Measurements from ENCODE around the gene NF2. TPM values are rescaled to one million over a fixed set of nuclear protein-coding genes. Genes with fewer than 3 reads are reported as not detected.

The NF2 gene
- total RNA-seq, 2 experiments from 2014 or later: 40.4 to 44.2 TPM

- intact Hi-C loops (cut with micrococcal nuclease): loop anchor here (2.0 kb wide), 1 partner anchor 34 kb away; no protein-coding TSS in a partner anchor
- ChIA-PET CTCF (interaction anchor here (0.6 to 3.5 kb wide), 38 partner anchors 9 to 1550 kb away, joined by 3 to 42 read pairs (median 4); partner anchors contain the start of genes MTMR3, NF2, UQCR10 and ZMAT5), POLR2A (interaction anchor here (1.3 kb wide), 1 partner anchor 21 kb away, joined by 4 read pairs; no protein-coding TSS in a partner anchor)
- DNase-seq: peak; percentile 57
- H3K4me1 Mint-ChIP-seq (ENCODE audit: low read depth): peaks cover 57% of the 10 kb centered on the region
- H3K9me3 Mint-ChIP-seq: no peaks in the 10 kb centered on the region
- no peak overlapping the region for H3K27ac Mint-ChIP-seq
- H3K27me3 Mint-ChIP-seq: no peaks in the 10 kb centered on the region
- no peaks in the 10 kb centered on the region for H3K36me3 Mint-ChIP-seq
- H3K4me3 Mint-ChIP-seq: no peak overlapping the region
Observed at GRCh38 chr22:29625090-29625825, 21.8 kb downstream of the NF2 start.

GRCh38 chr22:29626497-29627195 is 23.2 kb downstream of the NF2 start:
- Mint-ChIP-seq H3K36me3 (no peaks in the 10 kb centered on the region), H3K4me1 (ENCODE audit: low read depth) (peaks cover 53% of the 10 kb centered on the region), H3K9me3 (no peaks in the 10 kb centered on the region), H3K4me3 (no peak overlapping the region), H3K27me3 (no peaks in the 10 kb centered on the region), H3K27ac (no peak overlapping the region)
- ChIA-PET POLR2A (interaction anchor here (0.8 to 1.5 kb wide), 3 partner anchors 10 to 257 kb away, joined by 3 read pairs; no protein-coding TSS in a partner anchor), CTCF (interaction anchor here (0.6 to 3.5 kb wide), 13 partner anchors 8 to 462 kb away, joined by 3 to 42 read pairs (median 7); partner anchors contain the start of gene NF2)
- intact Hi-C loops (cut with micrococcal nuclease): no loop called here
- DNase-seq: no peak

GRCh38 chr22:29627196-29627535 is 23.7 kb downstream of the NF2 start:
- no peaks in the 10 kb centered on the region for H3K36me3 Mint-ChIP-seq
- CTCF ChIA-PET: interaction anchor here (0.9 to 3.5 kb wide), 7 partner anchors 9 to 461 kb away, joined by 3 to 42 read pairs (median 7); partner anchors contain the start of gene NF2
- H3K27ac Mint-ChIP-seq: no peak overlapping the region
- no peaks in the 10 kb centered on the region for H3K27me3 Mint-ChIP-seq
- H3K9me3 Mint-ChIP-seq: no peaks in the 10 kb centered on the region
- POLR2A ChIA-PET: interaction anchor here (0.9 to 1.5 kb wide), 2 partner anchors 18 to 256 kb away, joined by 3 read pairs; no protein-coding TSS in a partner anchor
- DNase-seq: no peak
- H3K4me1 Mint-ChIP-seq (ENCODE audit: low read depth): peaks cover 48% of the 10 kb centered on the region
- no peak overlapping the region for H3K4me3 Mint-ChIP-seq
- intact Hi-C loops (cut with micrococcal nuclease): no loop called here

- Mint-ChIP-seq H3K27ac (no peak overlapping the region), H3K9me3 (no peaks in the 10 kb centered on the region), H3K4me1 (ENCODE audit: low read depth) (peaks cover 48% of the 10 kb centered on the region), H3K27me3 (no peaks in the 10 kb centered on the region), H3K4me3 (no peak overlapping the region), H3K36me3 (no peaks in the 10 kb centered on the region)
- DNase-seq: no peak
- intact Hi-C loops (cut with micrococcal nuclease): no loop called here
- ChIA-PET CTCF (no interaction called here), POLR2A (interaction anchor here (1.2 kb wide), 1 partner anchor 25 kb away, joined by 3 read pairs; no protein-coding TSS in a partner anchor)
Observed at GRCh38 chr22:29628996-29629902, 25.8 kb downstream of the NF2 start.

- intact Hi-C loops (cut with micrococcal nuclease): no loop called here
- no peak for DNase-seq
- Mint-ChIP-seq H3K9me3 (no peaks in the 10 kb centered on the region), H3K4me1 (ENCODE audit: low read depth) (peaks cover 42% of the 10 kb centered on the region), H3K27me3 (no peaks in the 10 kb centered on the region), H3K27ac (no peak overlapping the region), H3K4me3 (no peak overlapping the region), H3K36me3 (no peaks in the 10 kb centered on the region)
- ChIA-PET POLR2A (no interaction called here), CTCF (no interaction called here)
Observed at GRCh38 chr22:29629903-29630516, 26.6 kb downstream of the NF2 start.

- CTCF ChIA-PET: no interaction called here
- Mint-ChIP-seq H3K27me3 (no peaks in the 10 kb centered on the region), H3K36me3 (no peaks in the 10 kb centered on the region), H3K9me3 (no peaks in the 10 kb centered on the region), H3K4me1 (ENCODE audit: low read depth) (peaks cover 32% of the 10 kb centered on the region), H3K4me3 (no peak overlapping the region), H3K27ac (no peak overlapping the region)
- POLR2A ChIA-PET: no interaction called here
- intact Hi-C loops (cut with micrococcal nuclease): no loop called here
- no peak for DNase-seq
Observed at GRCh38 chr22:29630987-29631386, 27.6 kb downstream of the NF2 start.

- no peak for DNase-seq
- Mint-ChIP-seq H3K27me3 (no peaks in the 10 kb centered on the region), H3K9me3 (no peaks in the 10 kb centered on the region), H3K4me1 (ENCODE audit: low read depth) (peaks cover 27% of the 10 kb centered on the region), H3K4me3 (no peak overlapping the region), H3K27ac (no peak overlapping the region), H3K36me3 (no peaks in the 10 kb centered on the region)
- intact Hi-C loops (cut with micrococcal nuclease): no loop called here
- ChIA-PET POLR2A (no interaction called here), CTCF (no interaction called here)
Observed at GRCh38 chr22:29631725-29632124, 28.3 kb downstream of the NF2 start.

- CTCF ChIA-PET: no interaction called here
- H3K4me1 Mint-ChIP-seq (ENCODE audit: low read depth): peaks cover 25% of the 10 kb centered on the region
- H3K27me3 Mint-ChIP-seq: no peaks in the 10 kb centered on the region
- POLR2A ChIA-PET: no interaction called here
- H3K4me3 Mint-ChIP-seq: no peak overlapping the region
- DNase-seq: no peak
- intact Hi-C loops (cut with micrococcal nuclease): no loop called here
- no peaks in the 10 kb centered on the region for H3K9me3 Mint-ChIP-seq
- H3K27ac Mint-ChIP-seq: no peak overlapping the region
- peaks cover 3% of the 10 kb centered on the region for H3K36me3 Mint-ChIP-seq
Observed at GRCh38 chr22:29632672-29633071, 29.2 kb downstream of the NF2 start.

GRCh38 chr22:29633514-29634312 is 30.3 kb downstream of the NF2 start:
- ChIA-PET POLR2A (no interaction called here), CTCF (interaction anchor here (0.7 to 3.7 kb wide), 4 partner anchors 8 to 371 kb away, joined by 3 to 27 read pairs (median 4); no protein-coding TSS in a partner anchor)
- DNase-seq: no peak
- no peak overlapping the region for H3K27ac Mint-ChIP-seq
- no peak overlapping the region for H3K4me3 Mint-ChIP-seq
- H3K36me3 Mint-ChIP-seq: peaks cover 6% of the 10 kb centered on the region
- intact Hi-C loops (cut with micrococcal nuclease): loop anchor here (2.0 kb wide), 1 partner anchor 455 kb away; no protein-coding TSS in a partner anchor
- H3K4me1 Mint-ChIP-seq (ENCODE audit: low read depth): peaks cover 20% of the 10 kb centered on the region
- no peaks in the 10 kb centered on the region for H3K9me3 Mint-ChIP-seq
- H3K27me3 Mint-ChIP-seq: no peaks in the 10 kb centered on the region

- no peak for DNase-seq
- Mint-ChIP-seq H3K4me3 (no peak overlapping the region), H3K27me3 (no peaks in the 10 kb centered on the region), H3K4me1 (ENCODE audit: low read depth) (peaks cover 16% of the 10 kb centered on the region), H3K27ac (no peak overlapping the region), H3K36me3 (peaks cover 12% of the 10 kb centered on the region), H3K9me3 (no peaks in the 10 kb centered on the region)
- CTCF ChIA-PET: interaction anchor here (0.7 to 3.7 kb wide), 4 partner anchors 9 to 454 kb away, joined by 3 to 27 read pairs (median 4); no protein-coding TSS in a partner anchor
- POLR2A ChIA-PET: no interaction called here
- intact Hi-C loops (cut with micrococcal nuclease): loop anchor here (2.0 kb wide), 1 partner anchor 454 kb away; no protein-coding TSS in a partner anchor
Observed at GRCh38 chr22:29634847-29635246, 31.4 kb downstream of the NF2 start.
